Liver (tissue), 9 donors: ENCODE measurements around the gene DUXA. TPM values are rescaled to one million over a fixed set of nuclear protein-coding genes. Genes with fewer than 3 reads are reported as not detected.

Experiments
- DNase-seq: peaks from one replicate; pipeline ENCODE4 v3.0.0-alpha.2; 2017; ENCODE audit warnings: low spot score
- H3K27ac ChIP-seq, 2 donors: one replicate each; pipeline ENCODE4 v1.7.0; 2013; ENCODE audit warnings: inconsistent platforms in 2 of 2, low read length in 2 of 2, control low read depth in 1 of 2, low read depth in 1 of 2, mild to moderate bottlenecking in 1 of 2
- H3K27me3 ChIP-seq, 4 donors: one replicate each; pipeline versions ENCODE4 v1.6.1 to v1.7.0; 2013; ENCODE audit warnings: low read length in 3 of 4, inconsistent platforms in 1 of 4, mild to moderate bottlenecking in 1 of 4, moderate library complexity in 1 of 4; ENCODE audit not compliant: control insufficient read depth in 4 of 4, insufficient read depth in 4 of 4
- H3K36me3 ChIP-seq, 4 donors: one replicate each; pipeline versions ENCODE4 v1.6.1 to v1.7.0; 2013; ENCODE audit warnings: low read length in 3 of 4, mild to moderate bottlenecking in 3 of 4, low read depth in 1 of 4, moderate library complexity in 1 of 4; ENCODE audit not compliant: control insufficient read depth in 4 of 4, insufficient read depth in 3 of 4
- H3K4me1 ChIP-seq, 4 donors: one replicate each; pipeline versions ENCODE4 v1.6.1 to v1.7.0; 2013; ENCODE audit warnings: low read length in 3 of 4, mild to moderate bottlenecking in 3 of 4, moderate library complexity in 1 of 4; ENCODE audit not compliant: control insufficient read depth in 4 of 4, insufficient read depth in 4 of 4
- H3K4me3 ChIP-seq, 3 donors: one replicate each; pipeline versions ENCODE4 v1.6.1 to v1.7.0; 2013; ENCODE audit warnings: low read length in 3 of 3, control low read depth in 1 of 3, low read depth in 1 of 3, mild to moderate bottlenecking in 1 of 3
- H3K9ac ChIP-seq, 2 donors: one replicate each; pipeline ENCODE4 v1.7.0; 2013; ENCODE audit warnings: low read length in 2 of 2, mild to moderate bottlenecking in 2 of 2, moderate library complexity in 2 of 2, control low read depth in 1 of 2, low read depth in 1 of 2
- H3K9me3 ChIP-seq, 4 donors: one replicate each; pipeline versions ENCODE4 v1.6.1 to v1.7.0; 2013; ENCODE audit warnings: low read length in 3 of 4; ENCODE audit not compliant: control insufficient read depth in 4 of 4
- ATF3 ChIP-seq: IDR thresholded peaks from 2 replicates; pipeline ENCODE4 v1.6.1; 2016; ENCODE audit warnings: antibody characterized with exemption
- EGR1 ChIP-seq, 2 donors: IDR thresholded peaks; 2 replicates each; pipeline ENCODE4 v1.6.1; 2016 to 2018; ENCODE audit warnings: antibody characterized with exemption in 2 of 2, low read depth in 2 of 2
- FOXA1 ChIP-seq: IDR thresholded peaks from 2 replicates; pipeline ENCODE4 v1.6.1; 2016; ENCODE audit warnings: antibody characterized with exemption
- FOXA2 ChIP-seq: IDR thresholded peaks from 2 replicates; pipeline ENCODE4 v1.6.1; 2016; ENCODE audit warnings: antibody characterized with exemption
- GABPA ChIP-seq, 2 donors: IDR thresholded peaks in 1 of 2; conservative IDR thresholded peaks in 1 of 2; 2 replicates each; pipeline ENCODE4 v1.6.1; 2016; ENCODE audit warnings: antibody characterized with exemption in 2 of 2, mild to moderate bottlenecking in 1 of 2, moderate library complexity in 1 of 2
- HNF4A ChIP-seq, 2 donors: conservative IDR thresholded peaks; 2 replicates each; pipeline ENCODE4 v1.6.1; 2016; ENCODE audit warnings: antibody characterized with exemption in 2 of 2, mild to moderate bottlenecking in 2 of 2
- HNF4G ChIP-seq: IDR thresholded peaks from 2 replicates; pipeline ENCODE4 v1.6.1; 2016; ENCODE audit warnings: antibody characterized with exemption
- JUND ChIP-seq, 2 donors: IDR thresholded peaks; 2 replicates each; pipeline ENCODE4 v1.6.1; 2016; ENCODE audit warnings: antibody characterized with exemption in 2 of 2
- NR2F2 ChIP-seq: IDR thresholded peaks from 2 replicates; pipeline ENCODE4 v1.6.1; 2016; ENCODE audit warnings: antibody characterized with exemption
- RAD21 ChIP-seq, 2 donors: IDR thresholded peaks; 2 replicates each; pipeline ENCODE4 v1.6.1; 2016; ENCODE audit warnings: antibody characterized with exemption in 2 of 2, mild to moderate bottlenecking in 2 of 2
- RXRA ChIP-seq, 2 donors: IDR thresholded peaks; 2 replicates each; pipeline ENCODE4 v1.6.1; 2017 to 2018; ENCODE audit warnings: antibody characterized with exemption in 2 of 2, mild to moderate bottlenecking in 1 of 2
- SP1 ChIP-seq: IDR thresholded peaks from 2 replicates; pipeline ENCODE4 v1.6.1; 2018; ENCODE audit warnings: antibody characterized with exemption, mild to moderate bottlenecking
- TAF1 ChIP-seq: conservative IDR thresholded peaks from 2 replicates; pipeline ENCODE4 v1.6.1; 2016; ENCODE audit warnings: antibody characterized with exemption, mild to moderate bottlenecking
- YY1 ChIP-seq: IDR thresholded peaks from 2 replicates; pipeline ENCODE4 v1.6.1; 2016; ENCODE audit warnings: antibody characterized with exemption, mild to moderate bottlenecking
- WGBS: extraction: QIAGEN DNeasy Blood & Tissue Kit; methylation state at CpG from one replicate; pipeline ENCODE4 v1.1.7; 2013; 5-methylcytosine and 5-hydroxymethylcytosine counted together
- polyA plus RNA-seq, 2 donors: library from polyadenylated mRNA; stranded (reverse) in 1 of 2; unstranded in 1 of 2; fragments of 200-250 nt in 1 of 2; fragments of >200 nt in 1 of 2; fragmentation: Nextera tagmentation in 1 of 2; extraction: Ambion mirVana in 1 of 2; gene quantifications; one replicate each; pipeline versions ENCODE4 v1.2.1 to v1.2.3, GENCODE V29; 2013 to 2015
- total RNA-seq, 2 donors: library from RNA; depleted of rRNA; stranded (reverse); fragments of >200 nt; gene quantifications; one replicate each; pipeline ENCODE4 v1.2.3, GENCODE V29; 2014
- donor health status: healthy.
- donor health status: healthy.
- donor health status: healthy.
- donor health status: healthy.
- donor health status: healthy.

The DUXA gene
- total and polyA plus RNA-seq, 4 donors = not detected

GRCh38 chr19:57192993-57193392 lies 25.7 kb upstream of the DUXA start:
- DNase-seq = no peak
- H3K9me3 ChIP-seq = peaks cover 2 to 7% (median 5%) of the 10 kb centered on the region in 4 donors
- 90% methylated on average over 5 of the region's 5 CpGs for WGBS
- peaks cover 0 to 36% (median 30%) of the 10 kb centered on the region in 4 donors for H3K36me3 ChIP-seq
- TF ChIP-seq GABPA (IDR thresholded peaks at IDR 0.05 in 1 of 2, conservative IDR thresholded peaks at IDR 0.05 in 1 of 2) = no peak
- TF ChIP-seq FOXA1 = no peak
- TF ChIP-seq HNF4G = no peak
- TF ChIP-seq JUND (IDR thresholded peaks at IDR 0.05) = no peak
- TF ChIP-seq HNF4A (conservative IDR thresholded peaks at IDR 0.05) = no peak
- no peak for TF ChIP-seq SP1
- no peak for TF ChIP-seq TAF1
- no peak for TF ChIP-seq ATF3
- peak overlapping the region in 1 of 3 donors; percentile 12 for H3K4me3 ChIP-seq
- H3K27ac ChIP-seq = no peak overlapping the region
- peaks cover 7 to 14% (median 9%) of the 10 kb centered on the region in 4 donors for H3K4me1 ChIP-seq
- no peaks in the 10 kb centered on the region for H3K27me3 ChIP-seq
- H3K9ac ChIP-seq = no peak overlapping the region

- DNase-seq = no peak
- no peaks in the 10 kb centered on the region for H3K27me3 ChIP-seq
- peak overlapping the region; percentile 91 to 95 (median 92) for H3K4me3 ChIP-seq
- WGBS = 16% methylated on average over 9 of the region's 9 CpGs
- H3K9ac ChIP-seq = peak overlapping the region; percentile 62 to 67
- TF ChIP-seq NR2F2 (no peak), SP1 (no peak), YY1 (no peak), FOXA2 (no peak), ATF3 (no peak), HNF4G (no peak), HNF4A (conservative IDR thresholded peaks at IDR 0.05) (no peak), RXRA (IDR thresholded peaks at IDR 0.05) (no peak)
- peaks cover 4 to 10% (median 7%) of the 10 kb centered on the region in 4 donors for H3K9me3 ChIP-seq
- no peak overlapping the region for H3K27ac ChIP-seq
- peaks cover 0 to 31% (median 27%) of the 10 kb centered on the region in 4 donors for H3K36me3 ChIP-seq
- H3K4me1 ChIP-seq = peaks cover 7 to 14% (median 9%) of the 10 kb centered on the region in 4 donors
Observed at GRCh38 chr19:57192077-57192420, 24.8 kb upstream of the DUXA start.

DNA sequence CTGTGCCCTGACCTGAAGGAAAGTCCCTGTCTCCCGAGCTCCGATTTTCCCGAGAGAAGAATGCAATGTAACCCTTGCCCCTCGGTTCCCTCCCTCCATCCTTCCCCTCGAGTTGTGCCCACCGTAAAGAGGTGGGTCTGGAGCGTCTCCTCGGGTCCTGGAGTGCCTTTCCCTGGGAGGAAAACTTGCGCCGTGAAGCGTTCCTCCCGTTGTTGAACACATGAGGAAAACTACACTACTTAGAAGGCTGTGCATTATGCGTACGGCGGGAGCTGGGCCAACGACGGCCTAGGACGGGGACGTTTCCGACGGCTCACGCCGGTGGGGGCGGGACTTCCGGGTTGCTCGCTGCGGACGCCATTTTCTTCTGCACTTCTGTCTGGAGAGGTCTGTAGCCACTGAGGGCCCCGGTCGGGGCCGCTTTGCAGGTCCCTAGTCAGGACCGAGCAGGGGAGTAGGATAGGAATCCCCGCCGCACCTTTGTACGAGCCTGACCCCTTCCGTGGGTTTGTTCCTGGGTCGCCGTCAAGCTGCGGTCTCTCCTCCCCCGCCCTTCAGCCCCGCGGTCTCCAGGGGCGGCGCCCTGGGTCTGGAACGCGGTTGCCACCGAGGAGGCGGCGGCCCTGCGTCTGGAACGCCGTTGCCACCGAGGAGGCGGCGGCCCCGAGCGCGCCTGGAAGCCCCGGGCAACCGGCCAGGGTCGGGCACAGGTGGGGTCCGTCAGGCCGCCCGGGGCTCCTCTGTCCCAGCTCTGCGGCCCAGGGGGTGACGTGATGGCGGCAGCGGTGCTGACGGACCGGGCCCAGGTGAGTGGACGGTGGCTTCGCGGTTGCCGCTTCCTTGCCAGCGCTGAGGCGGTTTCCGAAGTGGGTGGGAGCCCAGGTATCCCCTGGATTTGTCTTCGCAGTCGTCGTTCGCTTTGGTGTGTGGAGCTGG lies 24.1 kb upstream of the DUXA start, which contains the start of gene ZNF264:
Gene ZNF264, plus strand, starts transcription at position 360 of the 936 bp plus-strand sequence. Its CDS starts 414 bp downstream, at position 774.
- Histone ChIP-seq H3K4me3 (peak within 1 kb of the TSS; percentile 91 to 95 (median 92)), H3K4me1 (peaks cover 7 to 14% (median 9%) of the 10 kb centered on the region in 4 donors), H3K9ac (peak within 1 kb of the TSS; percentile 62 to 67), H3K27ac (peak within 1 kb of the TSS; percentile 45 to 69), H3K36me3 (peaks cover 0 to 25% (median 22%) of the 10 kb centered on the region in 4 donors), H3K27me3 (no peaks in the 10 kb centered on the region), H3K9me3 (peaks cover 4 to 13% (median 9%) of the 10 kb centered on the region in 4 donors)
- peak; percentile 89 for DNase-seq
- no peak for TF ChIP-seq JUND (IDR thresholded peaks at IDR 0.05)
- TF ChIP-seq SP1 = peak; percentile 11
- peak in 1 of 2 donors; percentile 31 for TF ChIP-seq EGR1 (IDR thresholded peaks at IDR 0.05; ENCODE audit: low read depth in 2 of 2)
- TF ChIP-seq YY1 = peak; percentile 98
- TF ChIP-seq RAD21 (IDR thresholded peaks at IDR 0.05) = peak in 1 of 2 donors; percentile 33
- no peak for TF ChIP-seq TAF1
- TF ChIP-seq GABPA (IDR thresholded peaks at IDR 0.05 in 1 of 2, conservative IDR thresholded peaks at IDR 0.05 in 1 of 2) = peak; percentile 78 to 94
- 1% methylated on average over 81 of the region's 81 CpGs for WGBS
